Adrenal gland (tissue), 12 donors: Measurements from ENCODE around the gene NKIRAS1. TPM values are rescaled to one million over a fixed set of nuclear protein-coding genes. Genes with fewer than 3 reads are reported as not detected.

ENCODE experiments used
- DNase-seq, 7 donors: peaks; one replicate each; pipeline ENCODE4 v3.0.0-alpha.2; 2019 to 2020
- H3K27ac ChIP-seq, 5 donors: fragments of 200-600 bp; sonication (generic) in 4 of 5; 1 replicate in 3 of 5; 2 replicates in 2 of 5; pipeline versions ENCODE4 v1.5.1 to v1.8.0; 2016 to 2020; ENCODE audit warnings: mild to moderate bottlenecking in 1 of 5
- H3K27me3 ChIP-seq: fragments of 200-600 bp; 2 replicates; pipeline ENCODE4 v1.8.0; 2021
- H3K36me3 ChIP-seq, 2 donors: fragments of 200-600 bp; replicated peaks in 1 of 2; 1 replicate in 1 of 2; 2 replicates in 1 of 2; pipeline versions ENCODE4 v1.5.1 to v1.8.0; 2018 to 2022
- H3K4me1 ChIP-seq, 2 donors: fragments of 200-600 bp; replicated peaks in 1 of 2; 1 replicate in 1 of 2; 2 replicates in 1 of 2; pipeline versions ENCODE4 v1.5.1 to v1.8.0; 2018 to 2021
- H3K4me3 ChIP-seq, 4 donors: fragments of 200-600 bp; sonication (generic) in 3 of 4; one replicate each; pipeline ENCODE4 v1.5.1; 2016 to 2018
- H3K9me3 ChIP-seq, 3 donors: fragments of 200-600 bp; sonication (generic) in 1 of 3; replicated peaks in 1 of 3; 1 replicate in 2 of 3; 2 replicates in 1 of 3; pipeline versions ENCODE4 v1.5.1 to v1.8.0; 2016 to 2021
- CTCF ChIP-seq, 6 experiments: fragments of 450-650 bp in 4 of 6; fragments of 200-600 bp in 2 of 6; sonication (generic) in 1 of 6; IDR thresholded peaks; 1 replicate in 5 of 6; 2 replicates in 1 of 6; pipeline versions ENCODE4 v1.5.1 to v1.8.0; 2016 to 2021; ENCODE audit warnings: antibody characterized with exemption in 6 of 6, mild to moderate bottlenecking in 2 of 6, moderate library complexity in 1 of 6
- POLR2A ChIP-seq, 2 donors: fragments of 450-650 bp; IDR thresholded peaks; one replicate each; pipeline ENCODE4 v1.6.1; 2017; ENCODE audit warnings: antibody characterized with exemption in 2 of 2, mild to moderate bottlenecking in 2 of 2, moderate library complexity in 1 of 2
- WGBS, 4 donors: extraction: QIAGEN DNeasy Blood & Tissue Kit in 2 of 4; methylation state at CpG; one replicate each; pipeline versions ENCODE4 v1.1.5 to v1.1.7; 2013 to 2017; 5-methylcytosine and 5-hydroxymethylcytosine counted together
- intact Hi-C, 2 donors: fragments of 100-400 bp; cut with DNase I; formaldehyde crosslinking; loops; one replicate each; pipeline versions ENCODE4 v1.14.1 to v1.15.0; 2022 to 2023
- polyA plus RNA-seq, 3 donors: library from polyadenylated mRNA; stranded (reverse); fragments of 200-250 nt in 2 of 3; fragments of 350-450 nt in 1 of 3; fragmentation: Illumina TruSeq in 1 of 3; extraction: RNeasy Lipid Tissue Mini Kit (QIAGEN cat#74804) in 1 of 3; gene quantifications; one replicate each; pipeline ENCODE4 v1.2.3, GENCODE V29; 2013 to 2014
- total RNA-seq, 9 donors: library from RNA; depleted of rRNA in 4 of 9; stranded (reverse); fragments of >200 nt in 4 of 9; fragments of 120-200 nt in 1 of 9; fragmentation: NEBNext Ultra II Directional in 1 of 9; extraction: Animal tissue kit (Norgen Biotek cat#: 25700) in 1 of 9; gene quantifications; one replicate each; pipeline versions ENCODE4 v1.1.0 to v1.2.4, GENCODE V29; 2013 to 2023
- donor health status: healthy with polysubstance abuse.
- donor health status: Bipolar disorder and iron deficiency.
- donor health status: DM: yes; HTN: yes; CAD: no.
- donor health status: DM: no; HTN: no; CAD: no.
- donor health status: DM: no; HTN: no; CAD: no.
- donor health status: DM: yes; HTN: yes; CAD: no.

NKIRAS1 gene
- total and polyA plus RNA-seq, 12 donors, result 6.7 to 36.5 (median 15.1) TPM

DNA sequence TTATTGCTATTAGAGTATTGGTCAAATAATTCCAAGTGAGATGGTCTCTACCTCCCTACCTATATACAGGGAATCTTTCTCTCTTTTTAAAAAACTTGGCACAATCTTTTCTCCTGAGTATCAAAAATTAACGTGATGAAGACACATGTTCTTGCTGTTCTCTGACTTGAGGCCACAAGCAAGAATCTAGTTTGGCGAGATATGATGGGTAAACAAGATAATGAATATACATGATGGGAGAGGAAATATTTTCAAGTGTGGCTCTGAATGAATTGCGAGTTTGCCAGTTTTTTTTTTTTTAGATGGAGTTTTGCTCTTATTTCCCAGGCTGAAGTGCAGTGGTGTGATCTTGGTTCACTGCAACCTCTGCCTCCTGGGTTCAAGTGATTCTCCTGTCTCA is 39.9 kb upstream of the NKIRAS1 start:
- no peak overlapping the region for H3K4me3 ChIP-seq
- whole genome bisulfite sequencing, 4 donors, result 82 to 88% (median 85%) methylated on average over 3 of the region's 3 CpGs
- H3K9me3 ChIP-seq, result no peaks in the 10 kb centered on the region
- no peak overlapping the region for H3K27ac ChIP-seq
- H3K27me3 ChIP-seq, result no peaks in the 10 kb centered on the region
- peaks cover 0 to 23% of the 10 kb centered on the region in 2 donors for H3K36me3 ChIP-seq
- H3K4me1 ChIP-seq, result peaks cover 4 to 27% of the 10 kb centered on the region in 2 donors
- no peak for TF ChIP-seq POLR2A (IDR thresholded peaks at IDR 0.05)
- no peak for TF ChIP-seq CTCF (IDR thresholded peaks at IDR 0.05)
- intact Hi-C loops, result no loop called here
- no peak for DNase-seq

GRCh38 chr3:23954144-23954543 is 37.4 kb upstream of the NKIRAS1 start:
- TF ChIP-seq POLR2A (IDR thresholded peaks at IDR 0.05) (no peak), CTCF (IDR thresholded peaks at IDR 0.05) (no peak)
- Histone ChIP-seq H3K36me3 (peaks cover 0 to 8% of the 10 kb centered on the region in 2 donors), H3K4me3 (no peak overlapping the region), H3K27me3 (no peaks in the 10 kb centered on the region), H3K4me1 (peaks cover 23 to 49% of the 10 kb centered on the region in 2 donors), H3K9me3 (no peaks in the 10 kb centered on the region), H3K27ac (no peak overlapping the region)
- WGBS, 4 donors, result 83 to 90% (median 85%) methylated on average over 5 of the region's 5 CpGs
- DNase-seq, result no peak
- intact Hi-C loops, result no loop called here

DNA sequence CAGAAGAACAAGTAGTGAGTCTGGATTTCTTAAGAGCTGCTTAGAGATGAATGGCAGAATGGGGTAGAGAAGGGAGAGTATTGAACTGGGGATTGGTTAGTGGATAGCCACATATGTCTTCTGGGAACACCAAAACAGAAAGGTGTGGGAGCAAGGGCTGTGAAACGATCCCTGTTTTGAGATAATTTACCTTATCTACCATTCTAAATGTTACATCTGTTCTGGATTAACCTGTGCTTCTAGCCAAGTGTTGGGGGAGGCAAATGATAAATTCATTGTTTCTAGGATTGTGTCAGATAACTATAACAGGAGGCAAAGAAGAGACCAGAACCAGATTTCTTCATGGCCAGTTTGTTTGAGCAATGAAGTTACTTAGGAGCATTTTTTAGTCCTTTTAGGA is 36.7 kb upstream of the NKIRAS1 start:
- no peak for DNase-seq
- Histone ChIP-seq H3K4me1 (peaks cover 20 to 50% of the 10 kb centered on the region in 2 donors), H3K27me3 (no peaks in the 10 kb centered on the region), H3K4me3 (no peak overlapping the region), H3K9me3 (no peaks in the 10 kb centered on the region), H3K36me3 (peaks cover 0 to 8% of the 10 kb centered on the region in 2 donors), H3K27ac (no peak overlapping the region)
- 33 to 48% (median 41%) methylated on average over 1 of the region's 1 CpG for WGBS, 4 donors
- intact Hi-C loops, result no loop called here
- no peak for TF ChIP-seq POLR2A (IDR thresholded peaks at IDR 0.05)

DNA sequence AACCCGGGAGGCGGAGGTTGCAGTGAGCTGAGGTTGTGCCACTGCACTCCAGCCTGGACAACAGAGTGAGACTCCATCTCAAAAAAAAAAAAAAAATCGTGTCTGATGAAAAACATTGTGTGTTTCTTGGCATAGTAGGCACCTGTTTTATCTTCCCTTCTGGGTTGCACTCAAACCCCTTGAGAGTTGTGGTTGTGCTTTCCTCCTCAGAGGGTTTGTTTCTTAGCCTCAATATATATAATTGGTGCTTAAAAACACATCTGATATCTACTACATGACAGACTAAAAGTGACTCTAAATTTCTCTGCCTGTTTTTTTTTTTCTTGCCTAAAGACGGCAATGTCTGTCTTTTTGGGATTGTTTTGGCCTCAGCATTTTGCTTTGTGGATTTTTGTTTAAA is 35.9 kb upstream of the NKIRAS1 start:
- DNase-seq, result no peak
- Histone ChIP-seq H3K9me3 (no peaks in the 10 kb centered on the region), H3K36me3 (peaks cover 0 to 4% of the 10 kb centered on the region in 2 donors), H3K27me3 (no peaks in the 10 kb centered on the region), H3K27ac (no peak overlapping the region), H3K4me1 (peaks cover 25 to 59% of the 10 kb centered on the region in 2 donors), H3K4me3 (no peak overlapping the region)
- intact Hi-C loops, result no loop called here
- TF ChIP-seq POLR2A (IDR thresholded peaks at IDR 0.05), result no peak
- WGBS, 4 donors, result 72 to 82% (median 79%) methylated on average over 4 of the region's 4 CpGs

DNA sequence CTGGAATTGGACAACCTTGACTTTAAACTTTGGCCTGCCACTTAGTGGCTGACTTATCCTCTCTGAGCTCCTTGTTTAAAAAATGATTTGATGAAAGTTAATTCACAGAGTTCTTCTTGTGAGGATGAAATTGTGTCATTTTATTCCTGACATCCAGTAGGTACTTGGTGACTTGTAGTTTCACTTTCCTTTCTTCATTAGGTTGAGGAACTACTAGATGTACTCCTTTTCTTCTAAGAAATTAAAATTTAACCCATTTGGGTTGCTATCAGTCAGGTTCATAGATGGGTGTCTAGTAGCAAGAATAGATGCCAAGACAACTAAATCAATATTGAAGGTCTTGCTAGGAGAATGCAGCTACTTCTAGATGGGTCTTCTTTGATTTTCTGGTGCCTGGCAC is 33.5 kb upstream of the NKIRAS1 start:
- DNase-seq, result no peak
- peaks cover 0 to 4% of the 10 kb centered on the region in 2 donors for H3K36me3 ChIP-seq
- H3K9me3 ChIP-seq, result no peaks in the 10 kb centered on the region
- peak overlapping the region in 1 of 4 donors; percentile 1 for H3K4me3 ChIP-seq
- peak overlapping the region in 4 of 5 donors; percentile 14 to 100 (median 44) for H3K27ac ChIP-seq
- TF ChIP-seq POLR2A (IDR thresholded peaks at IDR 0.05), result no peak
- peaks cover 37 to 73% of the 10 kb centered on the region in 2 donors for H3K4me1 ChIP-seq
- intact Hi-C loops, result no loop called here
- H3K27me3 ChIP-seq, result no peaks in the 10 kb centered on the region

- peak in 5 of 7 donors; percentile 22 to 67 (median 48) for DNase-seq
- H3K4me3 ChIP-seq, result peak overlapping the region in 1 of 4 donors; percentile 1
- peaks cover 0 to 3% of the 10 kb centered on the region in 2 donors for H3K36me3 ChIP-seq
- no peaks in the 10 kb centered on the region for H3K9me3 ChIP-seq
- TF ChIP-seq CTCF (IDR thresholded peaks at IDR 0.05) (no peak), POLR2A (IDR thresholded peaks at IDR 0.05) (no peak)
- no peaks in the 10 kb centered on the region for H3K27me3 ChIP-seq
- peaks cover 37 to 73% of the 10 kb centered on the region in 2 donors for H3K4me1 ChIP-seq
- intact Hi-C loops, result no loop called here
- peak overlapping the region in 4 of 5 donors; percentile 14 to 100 (median 44) for H3K27ac ChIP-seq
Observed at GRCh38 chr3:23949784-23950183, 33.0 kb upstream of the NKIRAS1 start.
